ENCODE results near the gene GALNT18.

The GALNT18 gene

GRCh38 chr11:11406652-11407051, 215.2 kb downstream of the GALNT18 start:
- no peak overlapping the region for H3K27ac ChIP-seq
- no peak for TF ChIP-seq CTCF (conservative IDR thresholded peaks at IDR 0.05)
- no peak for TF ChIP-seq ZFX (IDR thresholded peaks at IDR 0.05)

GRCh38 chr11:11403763-11404725, 217.8 kb downstream of the GALNT18 start:
- TF ChIP-seq ZFX (IDR thresholded peaks at IDR 0.05) (no peak), CTCF (conservative IDR thresholded peaks at IDR 0.05) (no peak)
- H3K27ac ChIP-seq = no peak overlapping the region

- TF ChIP-seq ZFX (IDR thresholded peaks at IDR 0.05) = no peak
- TF ChIP-seq CTCF (conservative IDR thresholded peaks at IDR 0.05) = no peak
- no peak overlapping the region for H3K27ac ChIP-seq
These were observed 219.8 kb downstream of the GALNT18 start for GRCh38 chr11:11401960-11402535.

GRCh38 chr11:11400635-11401232, 221.1 kb downstream of the GALNT18 start:
- TF ChIP-seq CTCF (conservative IDR thresholded peaks at IDR 0.05) = no peak
- no peak for TF ChIP-seq ZFX (IDR thresholded peaks at IDR 0.05)

GRCh38 chr11:11400121-11400520, 221.7 kb downstream of the GALNT18 start:
- H3K27ac ChIP-seq = no peak overlapping the region
- TF ChIP-seq CTCF (conservative IDR thresholded peaks at IDR 0.05) (no peak), ZFX (IDR thresholded peaks at IDR 0.05) (no peak)

More at GRCh38 chr11:11400635-11401232, 221.1 kb downstream of the GALNT18 start:
- no peak overlapping the region for H3K27ac ChIP-seq

- TF ChIP-seq CTCF (conservative IDR thresholded peaks at IDR 0.05) (no peak), ZFX (IDR thresholded peaks at IDR 0.05) (no peak)
- no peak overlapping the region for H3K27ac ChIP-seq
These were observed 224.0 kb downstream of the GALNT18 start for GRCh38 chr11:11397781-11398180.

- no peak overlapping the region for H3K27ac ChIP-seq
- TF ChIP-seq ZFX (IDR thresholded peaks at IDR 0.05) (no peak), CTCF (conservative IDR thresholded peaks at IDR 0.05) (no peak)
These were observed 224.8 kb downstream of the GALNT18 start for GRCh38 chr11:11397036-11397415.
